HG02970 (cell line): ENCODE measurements around the gene TMEM9B.
"Not testable (repeated sequence)": the region's sequence is repeated elsewhere in the genome, so short reads cannot be mapped to it uniquely, and the experiment has no call there.

Experiments used
- ATAC-seq: cut with Tn5 transposase; IDR thresholded peaks from one replicate; pipeline ENCODE4 v1.9.1; 2021; ENCODE audit warnings: mild to moderate bottlenecking, moderate library complexity, moderate number of reproducible peaks; ENCODE audit not compliant: unreplicated experiment, low FRiP score

TMEM9B gene

GRCh38 chr11:8979365-8979764 is 15.1 kb upstream of the TMEM9B start:
- ATAC-seq, result not testable (repeated sequence)

- no peak for ATAC-seq
Measured at GRCh38 chr11:8973121-8973520, 8.9 kb upstream of the TMEM9B start.

- ATAC-seq, result no peak
Measured at GRCh38 chr11:8971924-8972316, 7.7 kb upstream of the TMEM9B start.

- no peak for ATAC-seq
Measured at GRCh38 chr11:8971196-8971923, 7.1 kb upstream of the TMEM9B start.

GRCh38 chr11:8967184-8967583 is 2.9 kb upstream of the TMEM9B start:
- no peak for ATAC-seq

GRCh38 chr11:8963569-8964323 is 496 bp downstream of the TMEM9B start:
- ATAC-seq, result peak; percentile 52

GRCh38 chr11:8962841-8963240 is 1.4 kb downstream of the TMEM9B start:
- ATAC-seq, result no peak

GRCh38 chr11:8961401-8961800 is 2.8 kb downstream of the TMEM9B start:
- ATAC-seq, result no peak

GRCh38 chr11:8959546-8960166 is 4.6 kb downstream of the TMEM9B start:
- no peak for ATAC-seq

- no peak for ATAC-seq
Measured at GRCh38 chr11:8956860-8957259, 7.4 kb downstream of the TMEM9B start.

- no peak for ATAC-seq
Measured at GRCh38 chr11:8948886-8949285, 15.4 kb downstream of the TMEM9B start.

- no peak for ATAC-seq
Measured at GRCh38 chr11:8947230-8947943, 16.9 kb downstream of the TMEM9B start.

GRCh38 chr11:8942518-8943066 is 21.6 kb downstream of the TMEM9B start, which contains the start of gene ASCL3:
TSS of gene ASCL3 (minus strand) at chr11:8943016. CDS start at chr11:8938161, 4,855 bp downstream.
- ATAC-seq, result no peak

- no peak for ATAC-seq
Measured at GRCh38 chr11:8941341-8942103, 22.7 kb downstream of the TMEM9B start.

- ATAC-seq, result no peak
Measured at GRCh38 chr11:8937659-8938058, 26.6 kb downstream of the TMEM9B start.

GRCh38 chr11:8937159-8937558 is 27.1 kb downstream of the TMEM9B start:
- ATAC-seq, result no peak

- ATAC-seq, result not testable (repeated sequence)
Measured at GRCh38 chr11:8935789-8936188, 28.5 kb downstream of the TMEM9B start.

- ATAC-seq, result no peak
Measured at GRCh38 chr11:8934742-8935488, 29.3 kb downstream of the TMEM9B start.

GRCh38 chr11:8933931-8934330 is 30.3 kb downstream of the TMEM9B start:
- no peak for ATAC-seq
